ENCODE data around the gene AGBL1.

GRCh38 chr15:86413191-86413590 is 333.5 kb downstream of the AGBL1 start:
- TF ChIP-seq CTCF (IDR thresholded peaks at IDR 0.05) (no peak), POLR2A (IDR thresholded peaks at IDR 0.05) (no peak)

Data from right lobe of liver (tissue), 4 donors.